Ecto neural progenitor cell (in vitro differentiated cells): ENCODE results near the gene KLHL2.

Experiments used
- DNase-seq: peaks from one replicate; pipeline ENCODE4 v3.0.0-alpha.2; 2018; ENCODE audit warnings: low spot score

The KLHL2 gene

GRCh38 chr4:165289423-165289785 is 82.0 kb downstream of the KLHL2 start:
- DNase-seq, result no peak

- DNase-seq, result no peak
Observed at GRCh38 chr4:165293061-165293460, 85.7 kb downstream of the KLHL2 start.

GRCh38 chr4:165293927-165294649 is 86.7 kb downstream of the KLHL2 start:
- DNase-seq, result no peak

GRCh38 chr4:165294907-165295306 is 87.5 kb downstream of the KLHL2 start:
- no peak for DNase-seq

GRCh38 chr4:165297626-165298025 is 90.3 kb downstream of the KLHL2 start:
- DNase-seq, result no peak

GRCh38 chr4:165299399-165300060 is 92.2 kb downstream of the KLHL2 start:
- DNase-seq, result no peak

GRCh38 chr4:165301833-165302232 is 94.5 kb downstream of the KLHL2 start:
- no peak for DNase-seq

GRCh38 chr4:165302658-165303057 is 95.3 kb downstream of the KLHL2 start:
- no peak for DNase-seq

GRCh38 chr4:165308166-165308565 is 100.8 kb downstream of the KLHL2 start:
- DNase-seq, result no peak

GRCh38 chr4:165308606-165309005 is 101.2 kb downstream of the KLHL2 start:
- no peak for DNase-seq

GRCh38 chr4:165309456-165309855 is 102.1 kb downstream of the KLHL2 start:
- DNase-seq, result no peak

GRCh38 chr4:165312506-165312905 is 105.1 kb downstream of the KLHL2 start:
- no peak for DNase-seq

- no peak for DNase-seq
Observed at GRCh38 chr4:165319030-165319429, 111.7 kb downstream of the KLHL2 start.

GRCh38 chr4:165319509-165319908 is 112.1 kb downstream of the KLHL2 start:
- DNase-seq, result no peak

- no peak for DNase-seq
Observed at GRCh38 chr4:165324236-165324917, 117.0 kb downstream of the KLHL2 start.

GRCh38 chr4:165324918-165325304 is 117.5 kb downstream of the KLHL2 start:
- DNase-seq, result no peak

- no peak for DNase-seq
Observed at GRCh38 chr4:165325732-165326512, 118.6 kb downstream of the KLHL2 start.

GRCh38 chr4:165326831-165327210 is 119.5 kb downstream of the KLHL2 start:
- no peak for DNase-seq

GRCh38 chr4:165327211-165328100 is 120.1 kb downstream of the KLHL2 start, which contains the start of gene MSMO1:
TSS of gene MSMO1 (plus strand) at chr4:165327669. CDS start at chr4:165333371, 5,702 bp downstream.
- DNase-seq, result peak; percentile 99

GRCh38 chr4:165328101-165328425 is 120.7 kb downstream of the KLHL2 start:
- DNase-seq, result no peak

- no peak for DNase-seq
Observed at GRCh38 chr4:165328708-165329107, 121.3 kb downstream of the KLHL2 start.

- DNase-seq, result no peak
Observed at GRCh38 chr4:165330071-165330470, 122.7 kb downstream of the KLHL2 start.
